NT2/D1 (cell line): Measurements from ENCODE around the gene TFIP11.

Source experiments
- DNase-seq: peaks from one replicate; pipeline ENCODE4 v3.0.0-alpha.2; 2011; ENCODE audit warnings: low read depth, low spot score
- H3K27me3 ChIP-seq: 2 replicates; pipeline ENCODE4 v1.6.0; 2011; ENCODE audit warnings: mild to moderate bottlenecking; ENCODE audit not compliant: insufficient read length, insufficient read depth
- H3K36me3 ChIP-seq: 2 replicates; pipeline ENCODE4 v1.6.1; 2011; ENCODE audit warnings: mild to moderate bottlenecking, low read length, mixed read lengths; ENCODE audit not compliant: insufficient read depth, insufficient read length
- H3K4me1 ChIP-seq: 2 replicates; pipeline ENCODE4 v1.5.1; 2011; ENCODE audit not compliant: insufficient read depth, insufficient read length
- H3K4me3 ChIP-seq: 2 replicates; pipeline ENCODE4 v1.5.1; 2011; ENCODE audit warnings: low read depth; ENCODE audit not compliant: insufficient read length
- H3K9ac ChIP-seq: 2 replicates; pipeline ENCODE4 v1.6.0; 2011; ENCODE audit warnings: low read depth; ENCODE audit not compliant: insufficient read length
- H3K9me3 ChIP-seq: 2 replicates; pipeline ENCODE4 v1.5.1; 2011; ENCODE audit warnings: mild to moderate bottlenecking, low read length; ENCODE audit not compliant: insufficient read depth
- SUZ12 ChIP-seq: IDR thresholded peaks from 2 replicates; pipeline ENCODE4 v1.6.1; 2011; ENCODE audit not compliant: insufficient read length, insufficient read depth; ENCODE audit errors: extremely low read depth
- YY1 ChIP-seq: IDR thresholded peaks from 2 replicates; pipeline ENCODE4 v1.6.1; 2011; ENCODE audit not compliant: insufficient read length, insufficient read depth
- ZNF274 ChIP-seq: IDR thresholded peaks from 2 replicates; pipeline ENCODE4 v1.6.1; 2011; ENCODE audit warnings: mild to moderate bottlenecking, low read depth, low read length

The TFIP11 gene

GRCh38 chr22:26501996-26502395 is 10.3 kb downstream of the TFIP11 start:
- TF ChIP-seq SUZ12, result no peak
- Histone ChIP-seq H3K4me3 (no peak overlapping the region), H3K9me3 (no peaks in the 10 kb centered on the region), H3K9ac (no peak overlapping the region), H3K27me3 (no peaks in the 10 kb centered on the region), H3K36me3 (peaks cover 73% of the 10 kb centered on the region), H3K4me1 (no peaks in the 10 kb centered on the region)
- no peak for DNase-seq

- Histone ChIP-seq H3K4me1 (no peaks in the 10 kb centered on the region), H3K36me3 (peaks cover 75% of the 10 kb centered on the region), H3K27me3 (no peaks in the 10 kb centered on the region), H3K4me3 (no peak overlapping the region), H3K9me3 (no peaks in the 10 kb centered on the region), H3K9ac (no peak overlapping the region)
- DNase-seq, result no peak
- TF ChIP-seq YY1 (no peak), ZNF274 (no peak), SUZ12 (no peak)
These were observed 13.0 kb downstream of the TFIP11 start for GRCh38 chr22:26499188-26499703.

GRCh38 chr22:26496456-26496855 is 15.8 kb downstream of the TFIP11 start:
- Histone ChIP-seq H3K4me3 (no peak overlapping the region), H3K4me1 (no peaks in the 10 kb centered on the region), H3K36me3 (peaks cover 72% of the 10 kb centered on the region), H3K9me3 (no peaks in the 10 kb centered on the region), H3K9ac (no peak overlapping the region), H3K27me3 (no peaks in the 10 kb centered on the region)
- DNase-seq, result no peak
- TF ChIP-seq ZNF274 (no peak), YY1 (no peak), SUZ12 (no peak)

- TF ChIP-seq SUZ12, result no peak
- H3K36me3 ChIP-seq, result peaks cover 83% of the 10 kb centered on the region
- no peak for DNase-seq
- no peaks in the 10 kb centered on the region for H3K27me3 ChIP-seq
- H3K9me3 ChIP-seq, result no peaks in the 10 kb centered on the region
- no peaks in the 10 kb centered on the region for H3K4me1 ChIP-seq
- H3K4me3 ChIP-seq, result no peak overlapping the region
- H3K9ac ChIP-seq, result no peak overlapping the region
These were observed 17.8 kb downstream of the TFIP11 start for GRCh38 chr22:26494506-26494905.

DNA sequence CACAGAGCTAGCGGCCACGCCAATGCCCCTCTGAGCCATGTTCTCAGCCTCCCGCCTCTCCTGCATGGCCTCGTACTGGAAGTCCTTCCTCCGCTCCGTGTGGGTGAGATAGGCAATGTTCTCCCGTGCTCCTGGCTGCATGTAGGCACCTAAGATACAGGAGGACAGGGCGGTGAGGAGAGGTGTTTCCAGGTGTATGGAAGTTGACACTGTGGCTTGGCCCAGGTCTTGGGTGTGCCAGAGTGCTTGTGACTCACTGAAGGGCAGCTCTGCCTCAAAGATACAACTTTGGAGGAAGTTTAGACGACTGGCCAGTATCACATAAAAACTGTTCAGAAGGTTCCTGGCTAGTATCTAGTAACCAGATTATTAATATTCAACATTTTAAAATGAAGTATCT is 20.1 kb downstream of the TFIP11 start:
- no peak overlapping the region for H3K4me3 ChIP-seq
- H3K9ac ChIP-seq, result no peak overlapping the region
- no peaks in the 10 kb centered on the region for H3K27me3 ChIP-seq
- no peaks in the 10 kb centered on the region for H3K9me3 ChIP-seq
- peaks cover 91% of the 10 kb centered on the region for H3K36me3 ChIP-seq
- H3K4me1 ChIP-seq, result no peaks in the 10 kb centered on the region
- TF ChIP-seq YY1, result no peak
- TF ChIP-seq SUZ12, result no peak
- no peak for TF ChIP-seq ZNF274
- no peak for DNase-seq

- H3K9me3 ChIP-seq, result no peaks in the 10 kb centered on the region
- TF ChIP-seq ZNF274, result no peak
- TF ChIP-seq SUZ12, result no peak
- no peak for TF ChIP-seq YY1
- no peaks in the 10 kb centered on the region for H3K4me1 ChIP-seq
- no peak for DNase-seq
- H3K4me3 ChIP-seq, result no peak overlapping the region
- H3K27me3 ChIP-seq, result no peaks in the 10 kb centered on the region
- H3K9ac ChIP-seq, result no peak overlapping the region
- peaks cover 83% of the 10 kb centered on the region for H3K36me3 ChIP-seq
These were observed 22.7 kb downstream of the TFIP11 start for GRCh38 chr22:26489447-26490036.

DNA sequence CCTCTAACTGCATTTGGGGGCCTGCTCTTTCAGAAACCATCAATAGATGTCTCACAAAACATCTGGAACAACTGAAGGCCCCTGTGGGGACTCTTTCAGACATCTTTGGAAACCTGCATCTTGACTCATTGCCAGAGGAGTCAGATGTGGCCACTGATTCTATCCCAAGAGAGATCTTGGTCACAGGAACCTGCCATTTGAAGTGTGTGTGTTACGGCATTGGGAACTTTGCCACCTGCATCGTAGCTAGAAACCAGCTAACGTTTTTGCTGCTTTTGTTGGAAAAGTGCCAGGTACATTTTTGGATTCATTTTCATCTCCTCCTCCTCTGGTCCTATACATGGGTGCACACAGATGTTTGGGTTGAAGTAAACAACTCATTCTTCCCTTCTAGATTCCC is 24.3 kb downstream of the TFIP11 start:
- peaks cover 68% of the 10 kb centered on the region for H3K36me3 ChIP-seq
- TF ChIP-seq YY1 (no peak), SUZ12 (no peak), ZNF274 (no peak)
- no peak for DNase-seq

More for the DNA sequence above, 24.3 kb downstream of the TFIP11 start:
- H3K9me3 ChIP-seq, result no peaks in the 10 kb centered on the region
- H3K4me3 ChIP-seq, result no peak overlapping the region
- no peak overlapping the region for H3K9ac ChIP-seq
- no peaks in the 10 kb centered on the region for H3K4me1 ChIP-seq
- no peaks in the 10 kb centered on the region for H3K27me3 ChIP-seq
